GM12878 (cell line): ENCODE results near the gene ELP1. TPM values are rescaled to one million over a fixed set of nuclear protein-coding genes. Genes with fewer than 3 reads are reported as not detected.

Experiments used
- ATAC-seq: fragments of 200-7000 bp; cut with Tn5 transposase; 3 replicates; pipeline ENCODE4 v1.9.1; 2020; ENCODE audit warnings: mild to moderate bottlenecking, moderate library complexity
- BruUV-seq: library from RNA; stranded (reverse); fragments of 400-500 nt; replicated peaks from 2 replicates; lab custom pipeline; 2021; lab: Mats Ljungman, UMichigan
- CTCF ChIA-PET: fragments of 300-600 bp; sonication (Branson Sonifier 250); formaldehyde crosslinking; extraction: SDS; loops from one replicate; lab custom pipeline; 2021; ENCODE audit warnings: inconsistent platforms; lab: Yijun Ruan, JAX
- POLR2A ChIA-PET: fragments of 350-600 bp; formaldehyde crosslinking; extraction: SDS; loops from one replicate; lab custom pipeline; 2021; ENCODE audit warnings: inconsistent platforms; lab: Charles Lee
- RAD21 ChIA-PET: fragments of 300-600 bp; sonication (Branson Sonifier 250); formaldehyde crosslinking; loops from one replicate; lab custom pipeline; 2023; ENCODE audit warnings: antibody characterized with exemption; ENCODE audit not compliant: unreplicated experiment; lab: Charles Lee
- SMC1A ChIA-PET: fragments of 300-600 bp; sonication (Branson Sonifier 250); formaldehyde crosslinking; loops from one replicate; lab custom pipeline; 2023; ENCODE audit not compliant: unreplicated experiment, uncharacterized antibody; lab: Charles Lee
- DNase-seq: peaks from one replicate; pipeline ENCODE4 v3.0.0-alpha.2; 2011; ENCODE audit warnings: low read depth, low spot score
- FAIRE-seq: peaks from 3 replicates; lab custom pipeline; 2011; peaks lifted over from hg19 to GRCh38; lab: Jason Lieb, UNC
- H2AFZ ChIP-seq: 2 replicates; pipeline ENCODE4 v1.6.0; 2011; ENCODE audit warnings: low read depth, low read length, control low read depth; ENCODE audit not compliant: control insufficient read depth
- H3K27ac ChIP-seq: 2 replicates; pipeline ENCODE4 v1.5.1; 2011; ENCODE audit warnings: control low read depth; ENCODE audit not compliant: control insufficient read depth, insufficient read depth
- H3K27me3 ChIP-seq, 2 experiments: replicated peaks in 1 of 2; 2 replicates each; pipeline versions ENCODE4 v1.6.0 to v1.6.1; 2011; ENCODE audit warnings: low read length in 1 of 2; ENCODE audit not compliant: control insufficient read depth in 2 of 2, insufficient read depth in 2 of 2
- H3K36me3 ChIP-seq, 2 experiments: 2 replicates each; pipeline ENCODE4 v1.5.1; 2011; ENCODE audit warnings: low read length in 1 of 2; ENCODE audit not compliant: control insufficient read depth in 2 of 2, insufficient read depth in 2 of 2
- H3K4me1 ChIP-seq: 2 replicates; pipeline ENCODE4 v1.6.1; 2011; ENCODE audit warnings: mild to moderate bottlenecking, low read length, moderate library complexity, mixed read lengths; ENCODE audit not compliant: control insufficient read depth, insufficient read depth
- H3K4me2 ChIP-seq: 2 replicates; pipeline ENCODE4 v1.6.0; 2011; ENCODE audit warnings: control low read depth; ENCODE audit not compliant: control insufficient read depth, insufficient read depth
- H3K4me3 ChIP-seq: fragments of 200-600 bp; sonication (generic); 2 replicates; pipeline ENCODE4 v1.5.1; 2016
- H3K79me2 ChIP-seq: 2 replicates; pipeline ENCODE4 v1.6.0; 2011; ENCODE audit warnings: low read length; ENCODE audit not compliant: control insufficient read depth, insufficient read depth
- H3K9ac ChIP-seq: 2 replicates; pipeline ENCODE4 v1.8.0; 2011; ENCODE audit warnings: low read length, control low read depth, mixed read lengths; ENCODE audit not compliant: control insufficient read depth, insufficient read depth
- H3K9me3 ChIP-seq: replicated peaks from 3 replicates; pipeline ENCODE4 v1.5.1; 2011; ENCODE audit warnings: mild to moderate bottlenecking, low read length; ENCODE audit not compliant: control insufficient read depth, insufficient read depth
- H4K20me1 ChIP-seq: 2 replicates; pipeline ENCODE4 v1.6.0; 2011; ENCODE audit not compliant: control insufficient read depth, insufficient read depth
- CBX3 ChIP-seq: fragments of 200-600 bp; sonication (generic); IDR thresholded peaks from 2 replicates; pipeline ENCODE4 v1.6.1; 2016; ENCODE audit warnings: low read depth, borderline replicate concordance
- CEBPB ChIP-seq, 2 experiments: fragments of 150-350 bp in 1 of 2; IDR thresholded peaks; 2 replicates each; pipeline ENCODE4 v1.6.1; 2012 to 2014; ENCODE audit warnings: low read depth in 2 of 2, low read length in 2 of 2, borderline replicate concordance in 1 of 2, inconsistent platforms in 1 of 2
- HDAC6 ChIP-seq: fragments of 200-600 bp; sonication (generic); IDR thresholded peaks from one replicate; pipeline ENCODE4 v1.8.0; 2017; ENCODE audit warnings: antibody characterized with exemption; ENCODE audit not compliant: unreplicated experiment
- KLF5 ChIP-seq: fragments of 450-650 bp; IDR thresholded peaks from 2 replicates; pipeline ENCODE4 v1.6.1; 2014; ENCODE audit warnings: mild to moderate bottlenecking; ENCODE audit not compliant: partially characterized antibody
- MXI1 ChIP-seq: fragments of 150-350 bp; IDR thresholded peaks from 2 replicates; pipeline ENCODE4 v1.6.1; 2011; ENCODE audit warnings: low read depth, mild to moderate bottlenecking, inconsistent platforms, low read length, improper control_type of control experiment
- RAD21 ChIP-seq: IDR thresholded peaks from 2 replicates; pipeline ENCODE4 v1.6.1; 2011; ENCODE audit warnings: mild to moderate bottlenecking, low read depth, low read length, moderate library complexity; ENCODE audit not compliant: insufficient read depth
- WGBS: methylation state at CpG from one replicate; pipeline ENCODE4 v1.1.6; 2016; ENCODE audit warnings: low lambda C conversion rate; ENCODE audit not compliant: insufficient replicate concordance, insufficient coverage; ENCODE audit errors: missing lambda C conversion rate; 5-methylcytosine and 5-hydroxymethylcytosine counted together
- in situ Hi-C: fragments of 300-500 bp; cut with MboI; formaldehyde crosslinking; loops from 9 replicates; pipeline ENCODE4 v1.14.3; 2018; ENCODE audit warnings: mixed read lengths
- intact Hi-C: fragments of 100-400 bp; cut with micrococcal nuclease; formaldehyde crosslinking; loops from one replicate; pipeline ENCODE4 v1.14.2; 2022; ENCODE audit not compliant: unreplicated experiment
- polyA plus RNA-seq, 11 experiments: library from polyadenylated mRNA; depleted of rRNA in 4 of 11; unstranded in 6 of 11; stranded (reverse) in 5 of 11; fragments of >200 nt; fragmentation: Nextera tagmentation in 4 of 11; fragmentation: Illumina TruSeq in 1 of 11; extraction: Ambion mirVana in 4 of 11; extraction: Trizol in 1 of 11; gene quantifications; 1 replicate in 1 of 11; 2 replicates in 10 of 11; pipeline versions ENCODE4 v1.2.1 to v1.2.3, GENCODE V29; 2011 to 2016; ENCODE audit warnings: inconsistent platforms in 2 of 11, missing spikeins in 2 of 11, low read depth in 1 of 11
- total RNA-seq, 4 experiments: library from RNA; depleted of rRNA in 3 of 4; stranded (reverse); fragments of >200 nt in 3 of 4; fragmentation: Illumina TruSeq in 1 of 4; extraction: Trizol in 1 of 4; gene quantifications; 2 replicates each; pipeline versions ENCODE4 v1.2.1 to v1.2.3, GENCODE V29; 2013 to 2021
- TF ChIP-seq, protein P1 (sequence below): fragments of 450-650 bp; IDR thresholded peaks from 2 replicates; pipeline ENCODE4 v1.6.1; 2017; ENCODE audit warnings: low read depth, mild to moderate bottlenecking, moderate library complexity
- TF ChIP-seq, protein P2 (sequence below): fragments of 450-650 bp; formaldehyde crosslinking; IDR thresholded peaks from 2 replicates; pipeline ENCODE4 v1.4.0; 2022; ENCODE audit warnings: mild to moderate bottlenecking, moderate library complexity

The ELP1 gene
- total and polyA plus RNA-seq, 10 of the 15 experiments (the other 5 are each of a cell fraction or from before 2014, with no cell fraction given) = 9.7 to 29.9 (median 26.0) TPM

DNA sequence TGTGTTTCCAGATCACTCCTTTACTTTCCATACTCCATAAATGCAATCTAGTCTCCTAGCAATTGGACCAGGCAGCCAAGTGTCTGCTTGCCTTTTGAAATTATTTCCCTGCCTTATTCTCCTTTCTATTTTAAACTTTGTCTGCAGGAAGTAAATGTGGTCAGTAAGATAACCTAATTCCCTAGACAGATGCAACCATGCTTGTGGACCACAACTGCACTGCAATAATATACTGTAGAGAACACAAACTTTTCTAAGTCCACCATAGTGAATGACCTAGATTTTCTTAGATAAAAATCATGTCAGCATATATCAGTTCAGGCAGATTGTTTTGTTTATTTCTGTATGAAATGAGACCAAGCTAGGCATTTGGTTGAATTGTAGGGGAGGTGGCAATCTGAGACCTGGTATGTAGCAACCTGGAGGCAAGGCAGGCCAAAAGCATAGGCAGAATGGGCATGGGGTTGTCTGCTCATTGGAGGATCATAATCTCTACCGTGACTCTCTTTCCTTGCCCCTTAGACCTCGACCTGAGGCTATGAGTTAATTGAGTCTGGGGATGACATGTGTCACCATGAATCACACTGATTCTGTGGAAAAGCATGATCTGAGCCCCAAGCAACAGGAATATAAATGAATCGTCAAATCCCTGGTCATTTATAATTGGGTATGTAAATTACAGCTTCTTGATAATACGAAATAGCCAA, 98.8 kb downstream of the ELP1 start:
- H3K9me3 ChIP-seq = no peaks in the 10 kb centered on the region
- RAD21 ChIA-PET = interaction anchor here (0.6 kb wide), 1 partner anchor 577 kb away, joined by 3 read pairs; no protein-coding TSS in a partner anchor
- H3K79me2 ChIP-seq = no peaks in the 10 kb centered on the region
- H3K27me3 ChIP-seq = peaks cover 0 to 3% of the 10 kb centered on the region in 2 experiments; a peak in 1 of 4 replicates
- TF ChIP-seq CEBPB (IDR thresholded peaks at IDR 0.05; ENCODE audit: borderline replicate concordance in 1 of 2, low read depth in 2 of 2, low read length in 2 of 2) (no peak), RAD21 (no peak), KLF5 (no peak), HDAC6 (no peak), CBX3 (no peak)
- FAIRE-seq = no peak
- H3K36me3 ChIP-seq = no peaks in the 10 kb centered on the region
- no peaks in the 10 kb centered on the region for H4K20me1 ChIP-seq
- no peak for DNase-seq
- CTCF ChIA-PET = interaction anchor here (0.6 kb wide), 1 partner anchor 633 kb away, joined by 5 read pairs; no protein-coding TSS in a partner anchor
- POLR2A ChIA-PET = no interaction called here
- ATAC-seq = no peak
- intact Hi-C loops = no loop called here
- H3K27ac ChIP-seq = no peak overlapping the region
- H3K9ac ChIP-seq = no peak overlapping the region
- H3K4me3 ChIP-seq = no peak overlapping the region
- no peak overlapping the region for H3K4me2 ChIP-seq
- no peaks in the 10 kb centered on the region for H3K4me1 ChIP-seq
- no peak overlapping the region for H2AFZ ChIP-seq
- SMC1A ChIA-PET = no interaction called here
- in situ Hi-C loops = no loop called here
- 25% methylated on average over 4 of the region's 4 CpGs for WGBS
- BruUV-seq = no TSS peak

DNA sequence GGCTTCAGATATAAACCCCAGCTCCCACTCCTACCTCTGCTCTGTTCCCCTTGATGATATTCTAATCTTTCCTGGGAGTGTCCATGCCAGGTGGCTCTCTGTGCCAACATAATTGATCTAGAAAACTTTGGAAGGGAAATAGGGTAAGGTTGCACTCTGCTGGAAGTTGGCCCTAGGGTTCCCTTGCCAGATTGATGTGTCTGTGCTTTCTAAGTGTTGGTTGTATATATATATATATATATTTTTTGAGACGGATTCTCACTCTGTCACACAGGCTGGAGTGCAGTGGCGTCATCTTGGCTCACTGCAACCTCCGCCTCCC, 101.8 kb downstream of the ELP1 start:
- POLR2A ChIA-PET = no interaction called here
- peaks cover 0 to 3% of the 10 kb centered on the region in 2 experiments; a peak in 1 of 4 replicates for H3K27me3 ChIP-seq
- H3K4me3 ChIP-seq = no peak overlapping the region
- no peaks in the 10 kb centered on the region for H3K79me2 ChIP-seq
- BruUV-seq = no TSS peak
- no peak for FAIRE-seq
- DNase-seq = no peak
- no peak overlapping the region for H3K4me2 ChIP-seq
- no peak overlapping the region for H3K9ac ChIP-seq
- no peaks in the 10 kb centered on the region for H3K36me3 ChIP-seq
- WGBS = 51% methylated on average over 3 of the region's 3 CpGs
- no peak for ATAC-seq
- intact Hi-C loops = no loop called here
- H3K9me3 ChIP-seq = no peaks in the 10 kb centered on the region
- H4K20me1 ChIP-seq = no peaks in the 10 kb centered on the region
- CTCF ChIA-PET = no interaction called here
- SMC1A ChIA-PET = no interaction called here
- RAD21 ChIA-PET = no interaction called here
- H3K27ac ChIP-seq = no peak overlapping the region
- no peak overlapping the region for H2AFZ ChIP-seq
- H3K4me1 ChIP-seq = no peaks in the 10 kb centered on the region
- in situ Hi-C loops = no loop called here
- TF ChIP-seq MXI1 = no peak
- TF ChIP-seq, protein P1, sequence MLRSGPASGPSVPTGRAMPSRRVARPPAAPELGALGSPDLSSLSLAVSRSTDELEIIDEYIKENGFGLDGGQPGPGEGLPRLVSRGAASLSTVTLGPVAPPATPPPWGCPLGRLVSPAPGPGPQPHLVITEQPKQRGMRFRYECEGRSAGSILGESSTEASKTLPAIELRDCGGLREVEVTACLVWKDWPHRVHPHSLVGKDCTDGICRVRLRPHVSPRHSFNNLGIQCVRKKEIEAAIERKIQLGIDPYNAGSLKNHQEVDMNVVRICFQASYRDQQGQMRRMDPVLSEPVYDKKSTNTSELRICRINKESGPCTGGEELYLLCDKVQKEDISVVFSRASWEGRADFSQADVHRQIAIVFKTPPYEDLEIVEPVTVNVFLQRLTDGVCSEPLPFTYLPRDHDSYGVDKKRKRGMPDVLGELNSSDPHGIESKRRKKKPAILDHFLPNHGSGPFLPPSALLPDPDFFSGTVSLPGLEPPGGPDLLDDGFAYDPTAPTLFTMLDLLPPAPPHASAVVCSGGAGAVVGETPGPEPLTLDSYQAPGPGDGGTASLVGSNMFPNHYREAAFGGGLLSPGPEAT = no peak
- TF ChIP-seq, protein P2, sequence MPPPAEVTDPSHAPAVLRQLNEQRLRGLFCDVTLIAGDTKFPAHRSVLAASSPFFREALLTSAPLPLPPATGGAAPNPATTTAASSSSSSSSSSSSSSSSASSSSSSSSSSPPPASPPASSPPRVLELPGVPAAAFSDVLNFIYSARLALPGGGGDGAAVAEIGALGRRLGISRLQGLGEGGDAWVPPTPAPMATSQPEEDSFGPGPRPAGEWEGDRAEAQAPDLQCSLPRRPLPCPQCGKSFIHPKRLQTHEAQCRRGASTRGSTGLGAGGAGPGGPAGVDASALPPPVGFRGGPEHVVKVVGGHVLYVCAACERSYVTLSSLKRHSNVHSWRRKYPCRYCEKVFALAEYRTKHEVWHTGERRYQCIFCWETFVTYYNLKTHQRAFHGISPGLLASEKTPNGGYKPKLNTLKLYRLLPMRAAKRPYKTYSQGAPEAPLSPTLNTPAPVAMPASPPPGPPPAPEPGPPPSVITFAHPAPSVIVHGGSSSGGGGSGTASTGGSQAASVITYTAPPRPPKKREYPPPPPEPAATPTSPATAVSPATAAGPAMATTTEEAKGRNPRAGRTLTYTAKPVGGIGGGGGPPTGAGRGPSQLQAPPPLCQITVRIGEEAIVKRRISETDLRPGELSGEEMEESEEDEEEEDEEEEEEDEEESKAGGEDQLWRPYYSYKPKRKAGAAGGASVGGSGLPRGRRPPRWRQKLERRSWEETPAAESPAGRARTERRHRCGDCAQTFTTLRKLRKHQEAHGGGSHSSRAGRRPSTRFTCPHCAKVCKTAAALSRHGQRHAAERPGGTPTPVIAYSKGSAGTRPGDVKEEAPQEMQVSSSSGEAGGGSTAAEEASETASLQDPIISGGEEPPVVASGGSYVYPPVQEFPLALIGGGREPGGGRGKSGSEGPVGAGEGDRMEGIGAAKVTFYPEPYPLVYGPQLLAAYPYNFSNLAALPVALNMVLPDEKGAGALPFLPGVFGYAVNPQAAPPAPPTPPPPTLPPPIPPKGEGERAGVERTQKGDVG = no peak
